ENCODE data around the gene PSPN. TPM values are rescaled to one million over a fixed set of nuclear protein-coding genes. Genes with fewer than 3 reads are reported as not detected.

Gene PSPN
- total RNA-seq, 1 experiment from 2014 or later = 3.4 TPM

- H2AFZ ChIP-seq (ENCODE audit: low read depth, low read length, poor library complexity, severe bottlenecking) = no peak overlapping the region
- no peaks in the 10 kb centered on the region for H3K9me2 ChIP-seq (ENCODE audit: insufficient read depth)
- ChIA-PET CTCF (interaction anchor here (1.9 kb wide), 1 partner anchor 248 kb away, joined by 6 read pairs; no protein-coding TSS in a partner anchor), RAD21 (ENCODE audit: low non-redundant PET in 1 of 2, low total read pairs in 2 of 2, uncharacterized antibody in 2 of 2, unreplicated experiment in 2 of 2) (no interaction called here), POLR2A (interaction anchor here (0.6 to 1.4 kb wide), 4 partner anchors 14 to 263 kb away, joined by 3 to 9 read pairs (median 4); no protein-coding TSS in a partner anchor)
- H3K27me3 ChIP-seq (ENCODE audit: insufficient read depth, low read length) = no peaks in the 10 kb centered on the region
- ATAC-seq (no peak), DNase-seq (ENCODE audit: low read depth, low spot score) (no peak)
- peaks cover 5 to 16% of the 10 kb centered on the region in 2 experiments; a peak in 3 of 4 replicates for H3K4me1 ChIP-seq (ENCODE audit: control insufficient read depth in 1 of 2, insufficient read depth in 2 of 2, low read length in 2 of 2)
- H3K9me3 ChIP-seq (ENCODE audit: control insufficient read depth in 1 of 2, insufficient read depth in 1 of 2, low read depth in 1 of 2, low read length in 2 of 2) = no peaks in the 10 kb centered on the region
- H3K4me2 ChIP-seq (ENCODE audit: low read length) = peak overlapping the region; percentile 78
- peak overlapping the region; percentile 64 for H3K9ac ChIP-seq (ENCODE audit: low read length)
- peak overlapping the region; percentile 49 to 54 for H3K4me3 ChIP-seq (replicated peaks in 1 of 2; ENCODE audit: low read depth in 1 of 2, low read length in 2 of 2)
- TF ChIP-seq EZH2phosphoT487 (IDR thresholded peaks at IDR 0.05; ENCODE audit: borderline replicate concordance) = no peak
- TF ChIP-seq SRF (IDR thresholded peaks at IDR 0.05; ENCODE audit: low read depth) = no peak
- TF ChIP-seq RAD21 (IDR thresholded peaks at IDR 0.05; ENCODE audit: low read depth) = no peak
- no peak for TF ChIP-seq POLR2A (IDR thresholded peaks at IDR 0.05; ENCODE audit: borderline replicate concordance, extremely low read depth, insufficient read depth, insufficient read length)
- TF ChIP-seq ATF3 (IDR thresholded peaks at IDR 0.05) = no peak
- no peak for TF ChIP-seq JUND (IDR thresholded peaks at IDR 0.05)
- no peak for TF ChIP-seq POLR2AphosphoS5 (IDR thresholded peaks at IDR 0.05; ENCODE audit: low read depth, low read length)
- intact Hi-C loops (cut with micrococcal nuclease) = loop anchor here (5.0 kb wide), 1 partner anchor 364 kb away; the partner anchor contains the start of genes GPR108 and TRIP10
- H4K20me1 ChIP-seq (ENCODE audit: insufficient read depth) = no peaks in the 10 kb centered on the region
- H3K79me2 ChIP-seq (ENCODE audit: insufficient read depth, low read length) = no peaks in the 10 kb centered on the region
- H3K36me3 ChIP-seq (ENCODE audit: control insufficient read depth in 1 of 2, insufficient read depth in 2 of 2, low read length in 2 of 2) = peaks cover 0 to 2% of the 10 kb centered on the region in 2 experiments; a peak in 1 of 4 replicates
- no TSS peak for BruUV-seq (replicated peaks)
- H3K27ac ChIP-seq (ENCODE audit: low read depth, low read length) = peak overlapping the region; percentile 61
Observed at GRCh38 chr19:6373813-6374108, 2.0 kb downstream of the PSPN start.

GRCh38 chr19:6373096-6373812 lies 2.5 kb downstream of the PSPN start:
- RAD21 ChIA-PET (ENCODE audit: low non-redundant PET in 1 of 2, low total read pairs in 2 of 2, uncharacterized antibody in 2 of 2, unreplicated experiment in 2 of 2) = interaction anchor here in 1 of 2 experiments (1.0 kb wide), 1 partner anchor 12 kb away, joined by 4 read pairs; the partner anchor contains the start of gene CLPP
- ATAC-seq = peak; percentile 77
- Histone ChIP-seq H3K4me2 (ENCODE audit: low read length) (peak overlapping the region; percentile 96), H3K9ac (ENCODE audit: low read length) (peak overlapping the region; percentile 87), H3K9me3 (ENCODE audit: control insufficient read depth in 1 of 2, insufficient read depth in 1 of 2, low read depth in 1 of 2, low read length in 2 of 2) (no peaks in the 10 kb centered on the region), H3K27me3 (ENCODE audit: insufficient read depth, low read length) (no peaks in the 10 kb centered on the region), H4K20me1 (ENCODE audit: insufficient read depth) (no peaks in the 10 kb centered on the region), H3K27ac (ENCODE audit: low read depth, low read length) (peak overlapping the region; percentile 86), H2AFZ (ENCODE audit: low read depth, low read length, poor library complexity, severe bottlenecking) (no peak overlapping the region), H3K9me2 (ENCODE audit: insufficient read depth) (no peaks in the 10 kb centered on the region), H3K36me3 (ENCODE audit: control insufficient read depth in 1 of 2, insufficient read depth in 2 of 2, low read length in 2 of 2) (peaks cover 0 to under 1% of the 10 kb centered on the region in 2 experiments; a peak in 3 of 4 replicates), H3K4me1 (ENCODE audit: control insufficient read depth in 1 of 2, insufficient read depth in 2 of 2, low read length in 2 of 2) (peaks cover 5 to 16% of the 10 kb centered on the region in 2 experiments; a peak in 3 of 4 replicates), H3K79me2 (ENCODE audit: insufficient read depth, low read length) (no peaks in the 10 kb centered on the region), H3K4me3 (replicated peaks in 1 of 2; ENCODE audit: low read depth in 1 of 2, low read length in 2 of 2) (peak overlapping the region; percentile 72 to 95)
- TF ChIP-seq MAX (IDR thresholded peaks at IDR 0.05) (peak; percentile 49), POLR2AphosphoS5 (IDR thresholded peaks at IDR 0.05; ENCODE audit: low read depth, low read length) (peak; percentile 39; the same call in 1 of the 2 replicates), ZFX (IDR thresholded peaks at IDR 0.05) (0 out of 2 replicates have a peak, but pooled peaks have one; percentile 0), EGR1 (IDR thresholded peaks at IDR 0.05; ENCODE audit: low read depth) (no peak)
- no TSS peak for BruUV-seq (replicated peaks)
- POLR2A ChIA-PET = interaction anchor here (0.6 to 1.4 kb wide), 8 partner anchors 12 to 545 kb away, joined by 3 to 16 read pairs (median 4); partner anchors contain the start of genes CLPP and KHSRP
- CTCF ChIA-PET = interaction anchor here (0.7 to 1.9 kb wide), 4 partner anchors 19 to 569 kb away, joined by 4 to 6 read pairs (median 6); no protein-coding TSS in a partner anchor
- peak; percentile 93 for DNase-seq (ENCODE audit: low read depth, low spot score)
- intact Hi-C loops (cut with micrococcal nuclease) = loop anchor here (5.0 kb wide), 1 partner anchor 364 kb away; the partner anchor contains the start of genes GPR108 and TRIP10
